Endothelial cell of umbilical vein (primary cell): Measurements from ENCODE around the gene SUGCT. TPM values are rescaled to one million over a fixed set of nuclear protein-coding genes. Genes with fewer than 3 reads are reported as not detected.

Experiments used
- BruUV-seq: library from RNA; stranded (reverse); fragments of 400-500 nt; replicated peaks from 2 replicates; lab custom pipeline; 2021; lab: Mats Ljungman, UMichigan
- CTCF ChIA-PET: fragments of 300-600, 350-600 bp; sonication (Branson Sonifier 250); formaldehyde crosslinking; loops from one replicate; lab custom pipeline; 2021; ENCODE audit warnings: antibody characterized with exemption, inconsistent platforms; lab: Charles Lee
- POLR2A ChIA-PET: fragments of 300-600, 350-600 bp; sonication (Branson Sonifier 250); formaldehyde crosslinking; loops from one replicate; lab custom pipeline; 2021; ENCODE audit warnings: antibody characterized with exemption, inconsistent platforms; lab: Charles Lee
- DNase-seq: peaks from one replicate; pipeline ENCODE4 v3.0.0-alpha.2; 2011; ENCODE audit warnings: low read depth, low spot score
- FAIRE-seq: peaks from 2 replicates; lab custom pipeline; 2011; peaks lifted over from hg19 to GRCh38; lab: Jason Lieb, UNC
- H2AFZ ChIP-seq: 2 replicates; pipeline ENCODE4 v1.6.0; 2012; ENCODE audit warnings: low read depth, low read length, control low read depth, inconsistent platforms
- H3K27ac ChIP-seq: 2 replicates; pipeline ENCODE4 v1.5.1; 2011; ENCODE audit warnings: low read depth, mild to moderate bottlenecking, control low read depth, low read length, moderate library complexity; ENCODE audit not compliant: insufficient read depth
- H3K27me3 ChIP-seq, 2 experiments: 2 replicates each; pipeline versions ENCODE4 v1.6.0 to v1.6.1; 2011; ENCODE audit warnings: low read length in 2 of 2, mixed read lengths in 1 of 2; ENCODE audit not compliant: control insufficient read depth in 2 of 2, insufficient read depth in 2 of 2
- H3K36me3 ChIP-seq, 2 experiments: 2 replicates in 1 of 2; 3 replicates in 1 of 2; pipeline ENCODE4 v1.5.1; 2011; ENCODE audit warnings: low read length in 2 of 2, mild to moderate bottlenecking in 1 of 2, moderate library complexity in 1 of 2; ENCODE audit not compliant: control insufficient read depth in 2 of 2, insufficient read depth in 2 of 2; ENCODE audit errors: extremely low read depth in 1 of 2
- H3K4me1 ChIP-seq: 3 replicates; pipeline ENCODE4 v1.5.1; 2011; ENCODE audit warnings: mild to moderate bottlenecking, low read length; ENCODE audit not compliant: control insufficient read depth, insufficient read depth; ENCODE audit errors: extremely low read depth
- H3K4me2 ChIP-seq: 2 replicates; pipeline ENCODE4 v1.6.1; 2011; ENCODE audit warnings: low read length, control low read depth, mixed read lengths; ENCODE audit not compliant: insufficient read depth
- H3K4me3 ChIP-seq, 3 experiments: fragments of 200-600 bp in 1 of 3; sonication (generic), shearing (Covaris generic) in 1 of 3; replicated peaks in 1 of 3; 2 replicates each; pipeline ENCODE4 v1.5.1; 2011 to 2016; ENCODE audit warnings: control low read depth in 3 of 3, low read length in 3 of 3, mild to moderate bottlenecking in 2 of 3, inconsistent platforms in 1 of 3, low read depth in 1 of 3, moderate library complexity in 1 of 3; ENCODE audit not compliant: insufficient read depth in 1 of 3
- H3K79me2 ChIP-seq: 2 replicates; pipeline ENCODE4 v1.6.0; 2012; ENCODE audit warnings: low read length, inconsistent platforms; ENCODE audit not compliant: control insufficient read depth, insufficient read depth
- H3K9ac ChIP-seq: replicated peaks from 2 replicates; pipeline ENCODE3; 2011; ENCODE audit warnings: low read length, control low read depth; ENCODE audit not compliant: insufficient read depth; ENCODE audit errors: extremely low read depth
- H3K9me1 ChIP-seq: replicated peaks from 3 replicates; pipeline ENCODE4 v1.6.0; 2011; ENCODE audit warnings: mild to moderate bottlenecking, low read length; ENCODE audit not compliant: control insufficient read depth, insufficient read depth; ENCODE audit errors: extremely low read depth
- H3K9me3 ChIP-seq: replicated peaks from 2 replicates; pipeline ENCODE4 v1.5.1; 2012; ENCODE audit warnings: low read length, inconsistent platforms; ENCODE audit not compliant: control insufficient read depth, insufficient read depth
- H4K20me1 ChIP-seq: replicated peaks from 2 replicates; pipeline ENCODE3; 2011; ENCODE audit warnings: mild to moderate bottlenecking, low read length; ENCODE audit not compliant: control insufficient read depth, insufficient read depth; ENCODE audit errors: extremely low read depth
- EZH2 ChIP-seq: IDR thresholded peaks from 2 replicates; pipeline ENCODE4 v1.6.1; 2012; ENCODE audit warnings: borderline replicate concordance, low read depth, mild to moderate bottlenecking, moderate library complexity, low read length, inconsistent platforms; ENCODE audit not compliant: severe bottlenecking
- FOS ChIP-seq: IDR thresholded peaks from 2 replicates; pipeline ENCODE4 v1.6.1; 2011; ENCODE audit warnings: mild to moderate bottlenecking, low read length, moderate library complexity, borderline replicate concordance; ENCODE audit not compliant: insufficient read depth
- MYC ChIP-seq: IDR thresholded peaks from one replicate; pipeline ENCODE4 v1.6.1; 2011; ENCODE audit warnings: mild to moderate bottlenecking, low read depth, low read length
- POLR2A ChIP-seq: IDR thresholded peaks from 2 replicates; pipeline ENCODE4 v1.6.1; 2012; ENCODE audit warnings: low read depth, mild to moderate bottlenecking, control low read depth, low read length
- POLR2AphosphoS5 ChIP-seq: IDR thresholded peaks from 2 replicates; pipeline ENCODE4 v1.6.1; 2012; ENCODE audit warnings: low read depth, mild to moderate bottlenecking, control low read depth, low read length, moderate library complexity; ENCODE audit not compliant: insufficient read depth
- dilution Hi-C: fragments of 300-500 bp; cut with MboI; formaldehyde crosslinking; loops from one replicate; pipeline ENCODE4 v1.15.0; 2019; ENCODE audit warnings: low sequenced_read_pairs; ENCODE audit not compliant: extremely low pct_ligation_motif_present
- intact Hi-C: fragments of 100-400 bp; cut with micrococcal nuclease; formaldehyde crosslinking; loops from one replicate; pipeline ENCODE4 v1.10.0; 2022
- polyA plus RNA-seq, 4 experiments: library from polyadenylated mRNA; depleted of rRNA in 3 of 4; stranded (reverse) in 3 of 4; unstranded in 1 of 4; fragments of >200 nt; gene quantifications; 2 replicates each; pipeline versions ENCODE4 v1.2.1 to v1.2.3, GENCODE V29; 2011 to 2012; ENCODE audit warnings: missing spikeins in 1 of 4
- total RNA-seq: library from RNA; stranded (reverse); gene quantifications from 2 replicates; pipeline ENCODE4 v1.2.3, GENCODE V29; 2021
- TF ChIP-seq, protein P1 (sequence below), 2 donors: IDR thresholded peaks; 1 replicate in 1 of 2; 2 replicates in 1 of 2; pipeline ENCODE4 v1.5.1; 2011; ENCODE audit warnings: low read length in 2 of 2, mild to moderate bottlenecking in 2 of 2, moderate library complexity in 2 of 2, control low read depth in 1 of 2, inconsistent platforms in 1 of 2, low read depth in 1 of 2; ENCODE audit not compliant: insufficient read depth in 1 of 2; ENCODE audit errors: extremely low read depth in 1 of 2

SUGCT gene
- total and polyA plus RNA-seq, 2 donors (not counting 3 experiments of a cell fraction or from before 2014, with no cell fraction given) = 1.2 to 1.4 TPM

DNA sequence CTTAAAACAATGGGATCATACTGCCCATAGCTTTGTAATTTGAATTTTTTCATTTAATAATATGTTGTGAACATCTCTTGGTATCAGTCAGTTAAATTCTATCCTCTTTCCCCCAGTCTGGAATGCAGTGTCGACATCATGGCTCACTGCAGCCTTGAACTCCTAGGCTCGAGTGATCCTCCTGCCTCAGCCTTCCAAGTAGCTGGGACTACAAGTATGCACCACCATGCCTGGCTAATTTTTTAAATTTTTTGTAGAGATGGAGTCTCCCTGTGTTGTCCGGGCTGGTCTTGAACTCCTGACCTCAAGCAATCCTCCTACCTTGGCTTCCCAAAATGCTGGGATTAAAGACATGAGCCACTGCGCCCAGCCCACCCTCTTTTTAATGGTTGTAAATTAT is 35.0 kb upstream of the SUGCT start:
- Histone ChIP-seq H3K4me1 (no peaks in the 10 kb centered on the region), H3K9ac (no peak overlapping the region), H3K27ac (no peak overlapping the region), H3K9me1 (no peaks in the 10 kb centered on the region), H3K36me3 (peaks cover 0 to under 1% of the 10 kb centered on the region in 2 experiments), H3K9me3 (no peaks in the 10 kb centered on the region), H3K4me3 (no peak overlapping the region), H3K4me2 (no peak overlapping the region), H3K27me3 (no peaks in the 10 kb centered on the region), H2AFZ (no peak overlapping the region), H3K79me2 (no peaks in the 10 kb centered on the region), H4K20me1 (no peaks in the 10 kb centered on the region)
- FAIRE-seq (no peak), DNase-seq (no peak)
- BruUV-seq = no TSS peak
- CTCF ChIA-PET = interaction anchor here (2.0 kb wide), 1 partner anchor 9 kb away, joined by 4 read pairs; no protein-coding TSS in a partner anchor
- intact Hi-C loops (no loop called here), dilution Hi-C loops (no loop called here)
- POLR2A ChIA-PET = no interaction called here
- TF ChIP-seq POLR2AphosphoS5 = no peak
- no peak for TF ChIP-seq POLR2A

DNA sequence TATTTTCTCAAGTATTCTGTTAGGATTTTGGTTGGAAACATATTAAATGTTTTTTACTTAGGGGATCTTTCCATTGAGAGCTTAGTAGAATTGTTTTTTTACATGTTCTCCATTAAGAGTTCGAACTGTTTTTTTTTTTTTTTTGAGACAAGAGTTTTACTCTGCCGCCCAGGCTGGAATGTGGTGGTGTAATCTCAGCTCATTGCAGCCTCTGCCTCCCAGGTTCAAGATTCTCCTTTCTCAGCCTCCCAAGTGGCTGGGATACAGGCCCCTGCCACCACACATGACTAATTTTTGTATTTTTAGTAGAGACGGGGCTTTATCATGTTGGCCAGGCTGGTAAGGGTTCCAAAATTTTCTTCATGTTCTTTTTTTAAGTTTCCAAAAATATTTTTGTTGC is 33.6 kb upstream of the SUGCT start:
- no peak overlapping the region for H2AFZ ChIP-seq
- H4K20me1 ChIP-seq = no peaks in the 10 kb centered on the region
- CTCF ChIA-PET = interaction anchor here (0.6 kb wide), 1 partner anchor 1307 kb away, joined by 4 read pairs; no protein-coding TSS in a partner anchor
- intact Hi-C loops (no loop called here), dilution Hi-C loops (no loop called here)
- no peaks in the 10 kb centered on the region for H3K9me1 ChIP-seq
- H3K4me3 ChIP-seq = no peak overlapping the region
- H3K9ac ChIP-seq = no peak overlapping the region
- POLR2A ChIA-PET = no interaction called here
- no peaks in the 10 kb centered on the region for H3K79me2 ChIP-seq
- TF ChIP-seq MYC (no peak), EZH2 (no peak), FOS (no peak)
- TF ChIP-seq, protein P1, sequence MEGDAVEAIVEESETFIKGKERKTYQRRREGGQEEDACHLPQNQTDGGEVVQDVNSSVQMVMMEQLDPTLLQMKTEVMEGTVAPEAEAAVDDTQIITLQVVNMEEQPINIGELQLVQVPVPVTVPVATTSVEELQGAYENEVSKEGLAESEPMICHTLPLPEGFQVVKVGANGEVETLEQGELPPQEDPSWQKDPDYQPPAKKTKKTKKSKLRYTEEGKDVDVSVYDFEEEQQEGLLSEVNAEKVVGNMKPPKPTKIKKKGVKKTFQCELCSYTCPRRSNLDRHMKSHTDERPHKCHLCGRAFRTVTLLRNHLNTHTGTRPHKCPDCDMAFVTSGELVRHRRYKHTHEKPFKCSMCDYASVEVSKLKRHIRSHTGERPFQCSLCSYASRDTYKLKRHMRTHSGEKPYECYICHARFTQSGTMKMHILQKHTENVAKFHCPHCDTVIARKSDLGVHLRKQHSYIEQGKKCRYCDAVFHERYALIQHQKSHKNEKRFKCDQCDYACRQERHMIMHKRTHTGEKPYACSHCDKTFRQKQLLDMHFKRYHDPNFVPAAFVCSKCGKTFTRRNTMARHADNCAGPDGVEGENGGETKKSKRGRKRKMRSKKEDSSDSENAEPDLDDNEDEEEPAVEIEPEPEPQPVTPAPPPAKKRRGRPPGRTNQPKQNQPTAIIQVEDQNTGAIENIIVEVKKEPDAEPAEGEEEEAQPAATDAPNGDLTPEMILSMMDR (IDR thresholded peaks at IDR 0.05; ENCODE audit: extremely low read depth in 1 of 2, insufficient read depth in 1 of 2, low read depth in 1 of 2, low read length in 2 of 2) = no peak
- H3K4me2 ChIP-seq = no peak overlapping the region
- no peaks in the 10 kb centered on the region for H3K36me3 ChIP-seq
- no peaks in the 10 kb centered on the region for H3K4me1 ChIP-seq
- BruUV-seq = no TSS peak
- no peak for FAIRE-seq
- no peak overlapping the region for H3K27ac ChIP-seq
- no peaks in the 10 kb centered on the region for H3K9me3 ChIP-seq
- no peak for DNase-seq
- no peaks in the 10 kb centered on the region for H3K27me3 ChIP-seq
